ENCODE measurements around the gene ZNF283.

The ZNF283 gene

GRCh38 chr19:43784981-43785808 is 41.9 kb upstream of the ZNF283 start (continued):
- TF ChIP-seq BCL6B (tag by site-specific recombination; IDR thresholded peaks at IDR 0.05): no peak
- TF ChIP-seq ZFP37 (tag by site-specific recombination; IDR thresholded peaks at IDR 0.05): peak; percentile 74
- peak; percentile 95 for TF ChIP-seq ZSCAN30 (tag by site-specific recombination; IDR thresholded peaks at IDR 0.05)
- TF ChIP-seq ZNF792 (tag by site-specific recombination; IDR thresholded peaks at IDR 0.05): peak; percentile 14; the same call in 1 of the 2 replicates
- no peak; the same call in 1 of the 2 replicates for TF ChIP-seq ZNF223 (tag by site-specific recombination; IDR thresholded peaks at IDR 0.05)
- TF ChIP-seq ZSCAN5A (tag by site-specific recombination; IDR thresholded peaks at IDR 0.05): no peak
- 0 out of 2 replicates have a peak, but pooled peaks have one; percentile 9 for TF ChIP-seq KLF9 (tag by site-specific recombination; IDR thresholded peaks at IDR 0.05; ENCODE audit: low read depth)
- TF ChIP-seq ZFP3 (tag by site-specific recombination; IDR thresholded peaks at IDR 0.05; ENCODE audit: low read depth): no peak
- no peak for TF ChIP-seq ZSCAN16 (tag by site-specific recombination; IDR thresholded peaks at IDR 0.05)
- TF ChIP-seq ZNF350 (tag by site-specific recombination; IDR thresholded peaks at IDR 0.05): no peak
- no peak for TF ChIP-seq MEIS1 (CRISPR knock-in tag; IDR thresholded peaks at IDR 0.05; ENCODE audit: borderline replicate concordance)
- TF ChIP-seq GLIS2 (tag by site-specific recombination; IDR thresholded peaks at IDR 0.05): no peak
- 0 out of 2 replicates have a peak, but pooled peaks have one; percentile 69 for TF ChIP-seq REPIN1 (tag by site-specific recombination; IDR thresholded peaks at IDR 0.05; ENCODE audit: low read depth)
- no peak for TF ChIP-seq ZNF433 (tag by site-specific recombination; IDR thresholded peaks at IDR 0.05; ENCODE audit: low read depth)
- no peak for TF ChIP-seq ZBTB44 (tag by site-specific recombination; IDR thresholded peaks at IDR 0.05)
- no peak for TF ChIP-seq ZNF341 (tag by site-specific recombination; IDR thresholded peaks at IDR 0.05; ENCODE audit: low read depth)
- 0 out of 2 replicates have a peak, but pooled peaks have one; percentile 32 for TF ChIP-seq ZNF580 (tag by site-specific recombination; IDR thresholded peaks at IDR 0.05)
- TF ChIP-seq ZNF416 (tag by site-specific recombination; IDR thresholded peaks at IDR 0.05): no peak
- TF ChIP-seq ZNF623 (tag by site-specific recombination; IDR thresholded peaks at IDR 0.05): 0 out of 2 replicates have a peak, but pooled peaks have one; percentile 7
- no peak for TF ChIP-seq ZNF140 (tag by site-specific recombination; IDR thresholded peaks at IDR 0.05)
- TF ChIP-seq ZNF391 (tag by site-specific recombination; IDR thresholded peaks at IDR 0.05; ENCODE audit: borderline replicate concordance, low read depth): peak; percentile 88
- TF ChIP-seq ZNF175 (tag by site-specific recombination; IDR thresholded peaks at IDR 0.05): no peak
- TF ChIP-seq CTCF (tag by site-specific recombination; IDR thresholded peaks at IDR 0.05): peak; percentile 99
- TF ChIP-seq ZNF629 (tag by site-specific recombination; IDR thresholded peaks at IDR 0.05): peak; percentile 47; the same call in 1 of the 2 replicates
- TF ChIP-seq HIC1 (tag by site-specific recombination; IDR thresholded peaks at IDR 0.05): no peak; the same call in 1 of the 2 replicates
- no peak for TF ChIP-seq ZNF596 (tag by site-specific recombination; IDR thresholded peaks at IDR 0.05)
- TF ChIP-seq, protein P1, sequence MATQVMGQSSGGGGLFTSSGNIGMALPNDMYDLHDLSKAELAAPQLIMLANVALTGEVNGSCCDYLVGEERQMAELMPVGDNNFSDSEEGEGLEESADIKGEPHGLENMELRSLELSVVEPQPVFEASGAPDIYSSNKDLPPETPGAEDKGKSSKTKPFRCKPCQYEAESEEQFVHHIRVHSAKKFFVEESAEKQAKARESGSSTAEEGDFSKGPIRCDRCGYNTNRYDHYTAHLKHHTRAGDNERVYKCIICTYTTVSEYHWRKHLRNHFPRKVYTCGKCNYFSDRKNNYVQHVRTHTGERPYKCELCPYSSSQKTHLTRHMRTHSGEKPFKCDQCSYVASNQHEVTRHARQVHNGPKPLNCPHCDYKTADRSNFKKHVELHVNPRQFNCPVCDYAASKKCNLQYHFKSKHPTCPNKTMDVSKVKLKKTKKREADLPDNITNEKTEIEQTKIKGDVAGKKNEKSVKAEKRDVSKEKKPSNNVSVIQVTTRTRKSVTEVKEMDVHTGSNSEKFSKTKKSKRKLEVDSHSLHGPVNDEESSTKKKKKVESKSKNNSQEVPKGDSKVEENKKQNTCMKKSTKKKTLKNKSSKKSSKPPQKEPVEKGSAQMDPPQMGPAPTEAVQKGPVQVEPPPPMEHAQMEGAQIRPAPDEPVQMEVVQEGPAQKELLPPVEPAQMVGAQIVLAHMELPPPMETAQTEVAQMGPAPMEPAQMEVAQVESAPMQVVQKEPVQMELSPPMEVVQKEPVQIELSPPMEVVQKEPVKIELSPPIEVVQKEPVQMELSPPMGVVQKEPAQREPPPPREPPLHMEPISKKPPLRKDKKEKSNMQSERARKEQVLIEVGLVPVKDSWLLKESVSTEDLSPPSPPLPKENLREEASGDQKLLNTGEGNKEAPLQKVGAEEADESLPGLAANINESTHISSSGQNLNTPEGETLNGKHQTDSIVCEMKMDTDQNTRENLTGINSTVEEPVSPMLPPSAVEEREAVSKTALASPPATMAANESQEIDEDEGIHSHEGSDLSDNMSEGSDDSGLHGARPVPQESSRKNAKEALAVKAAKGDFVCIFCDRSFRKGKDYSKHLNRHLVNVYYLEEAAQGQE (tag by site-specific recombination; IDR thresholded peaks at IDR 0.05): peak; percentile 74

All from HEK293 (cell line).